HEK293T (cell line): ENCODE results near the gene EDIL3.

ENCODE experiments used
- CTCF ChIA-PET: fragments of 350-600 bp; formaldehyde crosslinking; extraction: SDS; loops from one replicate; lab custom pipeline; 2021; ENCODE audit warnings: antibody characterized with exemption, inconsistent platforms; lab: Yijun Ruan, JAX
- POLR2A ChIA-PET: fragments of 350-600 bp; formaldehyde crosslinking; extraction: SDS; loops from one replicate; lab custom pipeline; 2020; ENCODE audit warnings: antibody characterized with exemption, inconsistent platforms; lab: Yijun Ruan, JAX
- DNase-seq: peaks from one replicate; pipeline ENCODE4 v3.0.0; 2012; ENCODE audit warnings: mixed read lengths; ENCODE audit errors: extremely low spot score
- ARNT ChIP-seq: fragments of 450-650 bp; IDR thresholded peaks from 2 replicates; pipeline ENCODE4 v1.6.1; 2017; ENCODE audit warnings: mild to moderate bottlenecking
- BHLHE40 ChIP-seq: fragments of 450-650 bp; IDR thresholded peaks from 2 replicates; pipeline ENCODE4 v1.6.1; 2016; ENCODE audit warnings: mild to moderate bottlenecking, moderate library complexity, borderline replicate concordance
- CTBP1 ChIP-seq: fragments of 450-650 bp; IDR thresholded peaks from 2 replicates; pipeline ENCODE4 v1.6.1; 2016; ENCODE audit warnings: borderline replicate concordance
- ELF4 ChIP-seq: fragments of 450-650 bp; IDR thresholded peaks from 2 replicates; pipeline ENCODE4 v1.6.1; 2017; ENCODE audit warnings: antibody characterized with exemption
- FOXA1 ChIP-seq: fragments of 450-650 bp; IDR thresholded peaks from 2 replicates; pipeline ENCODE4 v1.6.1; 2016; ENCODE audit warnings: mild to moderate bottlenecking
- FOXK2 ChIP-seq: fragments of 450-650 bp; IDR thresholded peaks from 2 replicates; pipeline ENCODE4 v1.6.1; 2016; ENCODE audit warnings: mild to moderate bottlenecking
- FOXM1 ChIP-seq: fragments of 450-650 bp; IDR thresholded peaks from 2 replicates; pipeline ENCODE4 v1.6.1; 2017; ENCODE audit warnings: mild to moderate bottlenecking, borderline replicate concordance
- HDGF ChIP-seq: fragments of 450-650 bp; IDR thresholded peaks from 2 replicates; pipeline ENCODE4 v1.6.1; 2017; ENCODE audit warnings: antibody characterized with exemption, borderline replicate concordance
- L3MBTL2 ChIP-seq: fragments of 450-650 bp; conservative IDR thresholded peaks from 2 replicates; pipeline ENCODE4 v1.6.1; 2016; ENCODE audit warnings: mild to moderate bottlenecking
- LEF1 ChIP-seq: fragments of 450-650 bp; IDR thresholded peaks from 2 replicates; pipeline ENCODE4 v1.6.1; 2017; ENCODE audit warnings: mild to moderate bottlenecking, borderline replicate concordance
- NFRKB ChIP-seq: fragments of 450-650 bp; IDR thresholded peaks from 2 replicates; pipeline ENCODE4 v1.6.1; 2016; ENCODE audit warnings: mild to moderate bottlenecking, moderate library complexity
- PKNOX1 ChIP-seq: fragments of 450-650 bp; IDR thresholded peaks from 2 replicates; pipeline ENCODE4 v1.6.1; 2016
- SP1 ChIP-seq: fragments of 450-650 bp; IDR thresholded peaks from 2 replicates; pipeline ENCODE4 v1.6.1; 2017
- SUZ12 ChIP-seq: fragments of 450-650 bp; IDR thresholded peaks from 2 replicates; pipeline ENCODE4 v1.6.1; 2016; ENCODE audit warnings: mild to moderate bottlenecking
- TARDBP ChIP-seq: fragments of 450-650 bp; IDR thresholded peaks from 2 replicates; pipeline ENCODE4 v1.6.1; 2016
- ZNF384 ChIP-seq: fragments of 450-650 bp; IDR thresholded peaks from 2 replicates; pipeline ENCODE4 v1.6.1; 2016

EDIL3 gene

GRCh38 chr5:84292000-84292642 is 92.6 kb downstream of the EDIL3 start:
- DNase-seq = no peak
- ChIA-PET POLR2A (no interaction called here), CTCF (no interaction called here)
- no peak for TF ChIP-seq SP1
- no peak for TF ChIP-seq TARDBP
- no peak for TF ChIP-seq FOXK2
- TF ChIP-seq PKNOX1 = no peak
- no peak for TF ChIP-seq FOXM1
- no peak for TF ChIP-seq ELF4
- TF ChIP-seq ZNF384 = no peak
- no peak for TF ChIP-seq CTBP1
- TF ChIP-seq FOXA1 = no peak
- TF ChIP-seq BHLHE40 = no peak
- TF ChIP-seq SUZ12 = no peak
- no peak for TF ChIP-seq L3MBTL2

GRCh38 chr5:84290673-84291072 is 94.0 kb downstream of the EDIL3 start:
- ChIA-PET POLR2A (no interaction called here), CTCF (no interaction called here)
- no peak for TF ChIP-seq SUZ12
- no peak for TF ChIP-seq L3MBTL2
- no peak for TF ChIP-seq FOXM1
- TF ChIP-seq CTBP1 = no peak
- no peak for TF ChIP-seq HDGF
- TF ChIP-seq ARNT = no peak
- TF ChIP-seq LEF1 = no peak
- TF ChIP-seq BHLHE40 = no peak
- TF ChIP-seq ZNF384 = no peak
- no peak for TF ChIP-seq PKNOX1
- TF ChIP-seq FOXA1 = no peak
- no peak for TF ChIP-seq FOXK2
- TF ChIP-seq TARDBP = no peak
- DNase-seq = no peak

- ChIA-PET POLR2A (no interaction called here), CTCF (no interaction called here)
- TF ChIP-seq PKNOX1 (no peak), L3MBTL2 (no peak)
- DNase-seq = no peak
Measured at GRCh38 chr5:84290161-84290560, 94.5 kb downstream of the EDIL3 start.

GRCh38 chr5:84287951-84288350 is 96.7 kb downstream of the EDIL3 start:
- POLR2A ChIA-PET = no interaction called here
- DNase-seq = no peak
- TF ChIP-seq ZNF384 (no peak), NFRKB (no peak), SUZ12 (no peak), PKNOX1 (no peak), SP1 (no peak), LEF1 (no peak), FOXA1 (no peak), BHLHE40 (no peak), L3MBTL2 (no peak), CTBP1 (no peak), HDGF (no peak), TARDBP (no peak), ELF4 (no peak), ARNT (no peak), FOXK2 (no peak), FOXM1 (no peak)
- CTCF ChIA-PET = no interaction called here

GRCh38 chr5:84286662-84287061 is 98.0 kb downstream of the EDIL3 start:
- TF ChIP-seq FOXK2 (no peak), CTBP1 (no peak), FOXA1 (no peak), NFRKB (no peak), LEF1 (no peak), TARDBP (no peak), ELF4 (no peak)
- POLR2A ChIA-PET = no interaction called here
- no peak for DNase-seq
- CTCF ChIA-PET = no interaction called here
